AG10803 (cell line): Measurements from ENCODE around the gene TRIM5.
A peak's percentile ranks its signal among the peaks of the same experiment; 100 is the strongest.
"Not testable (repeated sequence)": the region's sequence is repeated elsewhere in the genome, so short reads cannot be mapped to it uniquely, and the experiment has no call there.

Experiments used
- DNase-seq: peaks from one replicate; pipeline ENCODE4 v3.0.0; 2010; ENCODE audit warnings: low read depth
- H3K4me3 ChIP-seq: 2 replicates; pipeline ENCODE4 v1.5.1; 2011; ENCODE audit warnings: mild to moderate bottlenecking, low read length, control low read depth
- TF ChIP-seq, protein P1 (sequence below): conservative IDR thresholded peaks from 2 replicates; pipeline ENCODE4 v1.5.1; 2011; ENCODE audit warnings: mild to moderate bottlenecking, low read length, control low read depth, inconsistent platforms

The TRIM5 gene

GRCh38 chr11:5695580-5695979 lies 10.7 kb upstream of the TRIM5 start:
- no peak overlapping the region for H3K4me3 ChIP-seq
- TF ChIP-seq, protein P1, sequence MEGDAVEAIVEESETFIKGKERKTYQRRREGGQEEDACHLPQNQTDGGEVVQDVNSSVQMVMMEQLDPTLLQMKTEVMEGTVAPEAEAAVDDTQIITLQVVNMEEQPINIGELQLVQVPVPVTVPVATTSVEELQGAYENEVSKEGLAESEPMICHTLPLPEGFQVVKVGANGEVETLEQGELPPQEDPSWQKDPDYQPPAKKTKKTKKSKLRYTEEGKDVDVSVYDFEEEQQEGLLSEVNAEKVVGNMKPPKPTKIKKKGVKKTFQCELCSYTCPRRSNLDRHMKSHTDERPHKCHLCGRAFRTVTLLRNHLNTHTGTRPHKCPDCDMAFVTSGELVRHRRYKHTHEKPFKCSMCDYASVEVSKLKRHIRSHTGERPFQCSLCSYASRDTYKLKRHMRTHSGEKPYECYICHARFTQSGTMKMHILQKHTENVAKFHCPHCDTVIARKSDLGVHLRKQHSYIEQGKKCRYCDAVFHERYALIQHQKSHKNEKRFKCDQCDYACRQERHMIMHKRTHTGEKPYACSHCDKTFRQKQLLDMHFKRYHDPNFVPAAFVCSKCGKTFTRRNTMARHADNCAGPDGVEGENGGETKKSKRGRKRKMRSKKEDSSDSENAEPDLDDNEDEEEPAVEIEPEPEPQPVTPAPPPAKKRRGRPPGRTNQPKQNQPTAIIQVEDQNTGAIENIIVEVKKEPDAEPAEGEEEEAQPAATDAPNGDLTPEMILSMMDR = no peak
- no peak for DNase-seq

DNA sequence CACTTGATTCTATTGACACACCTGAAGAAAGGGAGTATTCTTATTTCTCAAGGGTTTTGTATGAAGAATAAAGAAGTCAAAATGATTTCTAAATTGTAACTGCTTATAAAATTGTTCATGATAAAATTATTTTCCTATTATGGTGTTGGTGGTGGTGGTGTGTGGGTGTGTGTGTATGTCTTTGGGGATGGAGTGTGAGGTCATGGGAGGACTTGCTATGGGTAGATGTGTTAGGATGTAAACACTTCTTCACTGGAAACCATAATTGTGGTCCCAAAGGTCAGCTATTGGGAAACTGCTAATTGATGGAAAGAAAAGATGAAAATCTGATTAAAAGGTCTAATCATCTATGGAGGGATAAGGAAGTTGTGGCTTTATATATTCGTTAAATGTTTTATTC lies 9.8 kb upstream of the TRIM5 start:
- no peak for DNase-seq
- no peak overlapping the region for H3K4me3 ChIP-seq
- TF ChIP-seq, protein P1 = no peak

GRCh38 chr11:5691964-5692361 lies 7.1 kb upstream of the TRIM5 start:
- no peak overlapping the region; the same call in 1 of the 2 replicates for H3K4me3 ChIP-seq
- TF ChIP-seq, protein P1 = no peak
- DNase-seq = no peak

- DNase-seq = not testable (repeated sequence)
- H3K4me3 ChIP-seq = peak overlapping the region; percentile 64
Measured at GRCh38 chr11:5691238-5691963, 6.5 kb upstream of the TRIM5 start.

DNA sequence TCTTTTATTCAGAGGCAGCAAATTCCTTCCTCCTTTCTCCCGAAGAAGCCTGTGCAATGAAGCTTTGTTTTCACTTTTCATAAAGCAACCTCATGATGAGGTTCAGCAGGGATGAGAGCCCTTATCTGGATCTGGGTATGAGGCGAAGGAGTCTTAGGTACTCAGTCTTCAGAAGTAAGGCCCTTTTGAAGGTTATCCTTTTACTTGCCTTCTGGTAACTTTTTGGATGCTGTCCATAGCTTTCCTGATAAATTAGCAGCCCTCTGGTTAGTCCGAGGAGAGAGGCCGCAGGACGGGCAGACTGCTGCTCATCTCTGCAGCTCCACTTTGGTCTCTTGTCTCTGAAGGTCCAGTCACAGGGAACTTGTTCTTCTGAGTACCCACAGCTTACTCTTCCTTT lies 5.9 kb upstream of the TRIM5 start:
- DNase-seq = peak; percentile 59
- TF ChIP-seq, protein P1 = no peak
- peak overlapping the region; percentile 64 for H3K4me3 ChIP-seq

DNA sequence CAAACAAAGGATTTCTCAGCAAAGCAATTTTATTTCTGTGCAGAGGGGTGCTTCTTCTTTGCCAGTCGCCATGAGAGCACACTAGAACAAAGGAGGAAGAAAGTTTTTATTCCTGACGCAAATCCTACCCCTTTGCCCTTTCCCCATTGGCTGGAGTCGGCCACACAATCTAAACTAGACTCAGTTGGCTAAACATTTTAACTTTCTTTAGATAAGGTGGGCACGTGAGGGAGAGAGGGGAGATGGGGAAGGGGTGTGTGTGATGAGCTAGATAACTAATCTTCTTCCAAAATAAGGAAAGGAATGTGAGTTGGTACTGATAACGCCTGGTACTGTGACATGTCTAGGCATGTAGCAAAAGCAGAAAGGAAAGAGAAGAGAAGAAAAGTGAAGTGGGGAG lies 5.3 kb upstream of the TRIM5 start:
- DNase-seq = peak; percentile 62
- TF ChIP-seq, protein P1 = no peak
- H3K4me3 ChIP-seq = peak overlapping the region; percentile 64

DNA sequence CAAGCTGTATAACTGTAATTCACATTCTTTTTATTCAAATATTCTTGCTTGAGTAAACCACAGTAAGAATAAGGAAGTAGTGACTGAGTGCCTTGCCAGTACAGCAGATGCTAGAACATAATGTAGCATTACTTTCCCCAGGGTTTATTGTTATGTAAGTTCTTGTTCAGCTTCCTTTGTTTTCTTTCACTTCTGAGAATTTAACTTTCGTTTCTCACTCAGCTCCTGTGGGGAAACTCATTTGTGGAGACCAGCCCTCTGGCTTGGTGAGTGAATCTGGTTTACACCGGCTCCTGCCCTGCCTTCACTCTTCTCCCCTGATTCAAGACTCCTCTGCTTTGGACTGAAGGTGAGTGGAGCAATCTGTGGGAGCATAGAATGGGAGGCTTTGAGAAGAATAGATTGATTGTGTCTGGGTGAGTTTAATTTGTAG lies 4.7 kb upstream of the TRIM5 start, which contains the start of gene TRIM22:
Gene TRIM22, plus strand, starts transcription at position 240 of the 433 bp plus-strand sequence. CDS start 6,443 bp downstream, outside the sequence.
- TF ChIP-seq, protein P1 = no peak
- H3K4me3 ChIP-seq = peak within 1 kb of the TSS; percentile 64
- peak; percentile 91 for DNase-seq
